ENCODE data around the gene PPP1R16B. TPM values are rescaled to one million over a fixed set of nuclear protein-coding genes. Genes with fewer than 3 reads are reported as not detected.

Gene PPP1R16B
- total and polyA plus RNA-seq, 2 of the 8 experiments (the other 6 are each of a cell fraction or from before 2014, with no cell fraction given), result 2.6 to 8.9 TPM

GRCh38 chr20:38900606-38901005, 95.1 kb downstream of the PPP1R16B start:
- Histone ChIP-seq H2BK120ac (replicated peaks; ENCODE audit: low read depth, low read length) (no peak overlapping the region), H3K4me2 (ENCODE audit: insufficient read depth in 1 of 2, low read depth in 2 of 2, low read length in 2 of 2) (no peak overlapping the region), H3K14ac (ENCODE audit: insufficient read length) (no peak overlapping the region), H3K18ac (ENCODE audit: extremely low read depth, low read length) (no peak overlapping the region), H3K27ac (ENCODE audit: low read depth, low read length) (no peak overlapping the region), H3K56ac (replicated peaks; ENCODE audit: insufficient read length, low read depth, low read length) (no peak overlapping the region), H2BK20ac (ENCODE audit: low read length) (no peak overlapping the region), H4K91ac (replicated peaks; ENCODE audit: insufficient read length, low read length) (no peak overlapping the region), H4K8ac (ENCODE audit: extremely low read depth, insufficient read depth, low read length) (no peak overlapping the region), H3K23ac (ENCODE audit: insufficient read length) (no peak overlapping the region), H3K79me2 (ENCODE audit: control insufficient read depth in 1 of 2, insufficient read depth in 2 of 2, low read length in 2 of 2) (no peaks in the 10 kb centered on the region; a peak in 1 of 4 replicates), H3K36me3 (ENCODE audit: control insufficient read depth in 2 of 4, insufficient read depth in 4 of 4, low read length in 3 of 4) (no peaks in the 10 kb centered on the region), H2AFZ (ENCODE audit: low read length) (no peak overlapping the region), H4K5ac (ENCODE audit: insufficient read length, low read depth, low read length) (no peak overlapping the region), H2BK5ac (ENCODE audit: low read depth, low read length) (no peak overlapping the region), H4K20me1 (replicated peaks in 1 of 2; ENCODE audit: control insufficient read depth in 1 of 2, insufficient read depth in 2 of 2, low read length in 2 of 2) (peaks cover 0 to 3% of the 10 kb centered on the region in 2 experiments), H3K4me3 (ENCODE audit: extremely low read depth in 1 of 4, insufficient read depth in 2 of 4, low read depth in 3 of 4, low read length in 4 of 4) (no peak overlapping the region), H3K4me1 (replicated peaks in 1 of 4; ENCODE audit: control insufficient read depth in 3 of 4, insufficient read depth in 4 of 4, low read length in 3 of 4) (no peaks in the 10 kb centered on the region), H3K23me2 (ENCODE audit: low read depth, low read length) (peaks cover 3% of the 10 kb centered on the region; the same call in 1 of the 2 replicates), H3K9ac (replicated peaks in 1 of 4; ENCODE audit: extremely low read depth in 1 of 4, low read depth in 3 of 4, low read length in 3 of 4) (no peak overlapping the region), H3K27me3 (replicated peaks in 1 of 4; ENCODE audit: control insufficient read depth in 3 of 4, extremely low read depth in 1 of 4, insufficient read depth in 3 of 4, low read length in 3 of 4) (no peaks in the 10 kb centered on the region), H2AK5ac (ENCODE audit: low read depth, low read length) (no peak overlapping the region), H2BK15ac (ENCODE audit: low read length) (no peak overlapping the region), H3K79me1 (ENCODE audit: low read depth, low read length) (no peaks in the 10 kb centered on the region), H3K4ac (replicated peaks; ENCODE audit: insufficient read length, low read depth, low read length) (no peak overlapping the region), H2BK12ac (ENCODE audit: low read depth, low read length) (no peak overlapping the region), H3K9me3 (ENCODE audit: insufficient read depth in 2 of 2, low read depth in 1 of 2, low read length in 1 of 2) (no peaks in the 10 kb centered on the region)
- ChIA-PET POLR2A (ENCODE audit: partially characterized antibody) (no interaction called here), CTCF (ENCODE audit: partially characterized antibody) (interaction anchor here (1.0 to 2.5 kb wide), 2 partner anchors 11 to 19 kb away, joined by 4 to 16 read pairs; no protein-coding TSS in a partner anchor)
- FAIRE-seq (no peak), DNase-seq (ENCODE audit: low read depth in 1 of 2, low spot score in 2 of 2) (no peak)
- TF ChIP-seq RNF2 (IDR thresholded peaks at IDR 0.05; ENCODE audit: borderline replicate concordance, low read depth, low read length, missing control alignments, poor library complexity, severe bottlenecking) (no peak), MAFK (IDR thresholded peaks at IDR 0.05; ENCODE audit: low read depth, low read length) (no peak), HDAC2 (IDR thresholded peaks at IDR 0.05; ENCODE audit: borderline replicate concordance in 1 of 2, low read depth in 2 of 2, low read length in 2 of 2) (no peak)
- 93% methylated on average over 13 of the region's 13 CpGs; no CpG with 5 or more reads in 1 of the 2 experiments for WGBS, 2 experiments (ENCODE audit: extremely low coverage in 1 of 2, insufficient coverage in 1 of 2, insufficient read length in 1 of 2, insufficient replicate concordance in 2 of 2, low coverage in 1 of 2, low lambda C conversion rate in 2 of 2, missing lambda C conversion rate in 1 of 2)
